Adipose tissue (tissue), 3 donors: ENCODE data around the gene SBNO2. TPM values are rescaled to one million over a fixed set of nuclear protein-coding genes. Genes with fewer than 3 reads are reported as not detected.
"Not testable (repeated sequence)": the region's sequence is repeated elsewhere in the genome, so short reads cannot be mapped to it uniquely, and the experiment has no call there.

Experiments used
- H3K27ac ChIP-seq: one replicate; pipeline ENCODE4 v1.5.1; 2013; ENCODE audit warnings: low read depth, low read length
- WGBS, 3 donors: extraction: QIAGEN DNeasy Blood & Tissue Kit; methylation state at CpG; one replicate each; pipeline ENCODE4 v1.1.7; 2013; 5-methylcytosine and 5-hydroxymethylcytosine counted together
- polyA plus RNA-seq, 3 donors: library from polyadenylated mRNA; stranded (reverse); fragments of 200-250 nt; gene quantifications; one replicate each; pipeline ENCODE4 v1.2.3, GENCODE V29; 2013
- donor health status: healthy with polysubstance abuse.
- donor health status: Bipolar disorder and iron deficiency.
- donor health status: healthy.

SBNO2 gene
- polyA plus RNA-seq, 3 donors, result 22.0 to 155 (median 53.1) TPM

- H3K27ac ChIP-seq, result peak overlapping the region; percentile 15
- 46 to 64% (median 50%) methylated on average over 39 of the region's 39 CpGs for WGBS, 3 donors
These were observed 39.6 kb upstream of the SBNO2 start for GRCh38 chr19:1213391-1214286.

GRCh38 chr19:1211494-1212234 lies 37.6 kb upstream of the SBNO2 start:
- 39 to 72% (median 67%) methylated on average over 33 of the region's 33 CpGs for whole genome bisulfite sequencing, 3 donors
- H3K27ac ChIP-seq, result no peak overlapping the region

- H3K27ac ChIP-seq, result no peak overlapping the region
- WGBS, 3 donors, result 74 to 97% (median 93%) methylated on average over 13 of the region's 13 CpGs
These were observed 36.1 kb upstream of the SBNO2 start for GRCh38 chr19:1210227-1210538.

- 61 to 76% (median 72%) methylated on average over 10 of the region's 10 CpGs for WGBS, 3 donors
- H3K27ac ChIP-seq, result not testable (repeated sequence)
These were observed 34.8 kb upstream of the SBNO2 start for GRCh38 chr19:1208830-1209229.

GRCh38 chr19:1206864-1207450 lies 32.9 kb upstream of the SBNO2 start:
- WGBS, 3 donors, result 2% methylated on average over 38 of the region's 38 CpGs
- H3K27ac ChIP-seq, result no peak overlapping the region

- no peak overlapping the region for H3K27ac ChIP-seq
- WGBS, 3 donors, result 1% methylated on average over 54 to 78 of the region's 78 CpGs
These were observed 32.2 kb upstream of the SBNO2 start for GRCh38 chr19:1206150-1206863.

GRCh38 chr19:1205114-1206099 lies 31.3 kb upstream of the SBNO2 start, which contains the start of gene STK11:
Gene STK11, plus strand, starts transcription at chr19:1205778. Its CDS starts 1,136 bp downstream, at chr19:1206914.
- no peak within 1 kb of the TSS for H3K27ac ChIP-seq
- WGBS, 3 donors, result 4 to 7% (median 5%) methylated on average over 40 to 110 of the region's 114 CpGs

- not testable (repeated sequence) for H3K27ac ChIP-seq
- WGBS, 3 donors, result 88 to 91% (median 90%) methylated on average over 4 of the region's 4 CpGs
These were observed 26.5 kb upstream of the SBNO2 start for GRCh38 chr19:1200614-1201013.

GRCh38 chr19:1199531-1199930 lies 25.5 kb upstream of the SBNO2 start:
- H3K27ac ChIP-seq, result no peak overlapping the region
- 91 to 97% (median 93%) methylated on average over 10 of the region's 10 CpGs for WGBS, 3 donors

- H3K27ac ChIP-seq, result no peak overlapping the region
- WGBS, 3 donors, result 69 to 74% (median 74%) methylated on average over 9 of the region's 9 CpGs
These were observed 15.4 kb upstream of the SBNO2 start for GRCh38 chr19:1189419-1189818.

- no peak overlapping the region for H3K27ac ChIP-seq
These were observed 9.6 kb upstream of the SBNO2 start for GRCh38 chr19:1183543-1184172.

GRCh38 chr19:1182727-1183126 lies 8.7 kb upstream of the SBNO2 start:
- 95 to 97% methylated on average over 11 of the region's 11 CpGs; no CpG with 5 or more reads in 1 of the 3 donors for WGBS, 3 donors
- H3K27ac ChIP-seq, result no peak overlapping the region

More at GRCh38 chr19:1183543-1184172, 9.6 kb upstream of the SBNO2 start:
- 79 to 87% (median 86%) methylated on average over 18 to 19 of the region's 19 CpGs for WGBS, 3 donors

GRCh38 chr19:1182068-1182467 lies 8.0 kb upstream of the SBNO2 start:
- WGBS, 3 donors, result 94 to 99% (median 95%) methylated on average over 10 of the region's 10 CpGs
- H3K27ac ChIP-seq, result no peak overlapping the region

GRCh38 chr19:1181606-1182005 lies 7.5 kb upstream of the SBNO2 start:
- no peak overlapping the region for H3K27ac ChIP-seq
- 40 to 87% (median 79%) methylated on average over 11 of the region's 11 CpGs for WGBS, 3 donors

- 34 to 77% (median 40%) methylated on average over 25 of the region's 25 CpGs for WGBS, 3 donors
These were observed 3.5 kb upstream of the SBNO2 start for GRCh38 chr19:1177322-1178114.

GRCh38 chr19:1173159-1173844 lies 766 bp downstream of the SBNO2 start:
- 1 to 3% (median 1%) methylated on average over 46 to 47 of the region's 47 CpGs for WGBS, 3 donors
- H3K27ac ChIP-seq, result peak overlapping the region; percentile 99

More at GRCh38 chr19:1177322-1178114, 3.5 kb upstream of the SBNO2 start:
- no peak overlapping the region for H3K27ac ChIP-seq
